K562 (cell line): ENCODE measurements around the gene GPR4.

ENCODE experiments used
- FUS ChIP-seq: fragments of 200-400 bp; formaldehyde crosslinking; optimal IDR thresholded peaks from 2 replicates; pipeline ENCODE3; 2017; ENCODE audit warnings: low read depth, low read length
- JUN ChIP-seq, 2 experiments: sonication (generic) in 1 of 2; formaldehyde crosslinking in 1 of 2; IDR thresholded peaks; 2 replicates each; pipeline versions ENCODE4 v1.6.1 to v1.8.0; 2012 to 2022; ENCODE audit warnings: borderline replicate concordance in 2 of 2, mild to moderate bottlenecking in 2 of 2, improper control_type of control experiment in 1 of 2, low read depth in 1 of 2, low read length in 1 of 2, missing genetic modification reagents in 1 of 2
- MAFK ChIP-seq: IDR thresholded peaks from 2 replicates; pipeline ENCODE4 v1.6.1; 2011; ENCODE audit warnings: low read length, improper control_type of control experiment
- SLC30A9 ChIP-seq: fragments of 250-450 bp; sonication (Bioruptor Pico); IDR thresholded peaks from 2 replicates; pipeline ENCODE4 v1.8.0; 2022; ENCODE audit warnings: mild to moderate bottlenecking, moderate library complexity
- SMARCE1 ChIP-seq: fragments of 450-650 bp; IDR thresholded peaks from 2 replicates; pipeline ENCODE4 v1.7.1; 2016; ENCODE audit warnings: mild to moderate bottlenecking
- SREBF1 ChIP-seq: fragments of 150-350 bp; IDR thresholded peaks from 2 replicates; pipeline ENCODE4 v1.6.1; 2014; ENCODE audit warnings: antibody characterized with exemption, low read depth, low read length, borderline replicate concordance
- ZSCAN29 ChIP-seq: fragments of 450-650 bp; IDR thresholded peaks from 2 replicates; pipeline ENCODE4 v1.6.1; 2017
- TF ChIP-seq, protein P1 (sequence below), 3 experiments: IDR thresholded peaks in 2 of 3; conservative IDR thresholded peaks in 1 of 3; 2 replicates each; pipeline ENCODE4 v1.5.1; 2011 to 2012; ENCODE audit warnings: low read length in 3 of 3, mild to moderate bottlenecking in 3 of 3, control low read depth in 2 of 3, improper control_type of control experiment in 1 of 3, inconsistent platforms in 1 of 3, low read depth in 1 of 3, mixed read lengths in 1 of 3, moderate library complexity in 1 of 3; ENCODE audit not compliant: insufficient read depth in 2 of 3
- TF ChIP-seq, protein P2 (sequence below): fragments of 250-450 bp; sonication (Bioruptor Pico); IDR thresholded peaks from 2 replicates; pipeline ENCODE4 v1.5.0; 2020; ENCODE audit warnings: mild to moderate bottlenecking, borderline replicate concordance
- TF ChIP-seq, protein P3 (sequence below), 2 experiments: fragments of 200-800 bp in 1 of 2; sonication (Bioruptor generic) in 1 of 2; sonication (generic) in 1 of 2; formaldehyde crosslinking in 1 of 2; IDR thresholded peaks in 1 of 2; conservative IDR thresholded peaks in 1 of 2; 2 replicates each; pipeline versions ENCODE4 v1.5.0 to v1.6.1; 2016 to 2020; ENCODE audit warnings: missing compliant biosample characterization in 1 of 2, missing genetic modification characterization in 1 of 2, missing genetic modification reagents in 1 of 2

DNA sequence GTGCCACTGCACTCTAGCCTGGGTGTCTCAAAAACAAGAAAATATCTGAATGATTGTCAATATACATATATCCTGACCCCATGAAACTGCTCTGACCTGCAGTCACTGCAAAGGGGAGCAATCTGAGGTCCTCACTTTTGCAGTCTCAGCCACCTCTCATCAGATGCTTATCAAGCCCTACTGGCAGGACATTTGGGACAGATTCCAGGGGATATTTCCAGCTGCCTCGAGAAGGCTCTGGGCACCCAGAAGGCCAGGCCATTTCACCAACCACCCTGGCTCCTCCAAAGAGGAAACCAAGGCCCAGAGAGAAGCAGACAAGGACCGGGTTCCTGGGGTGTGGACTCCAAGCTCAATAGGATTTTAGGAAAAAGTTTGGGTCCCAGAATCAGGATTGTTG lies 34.9 kb upstream of the GPR4 start:
- TF ChIP-seq FUS (no peak), MAFK (no peak), ZSCAN29 (no peak), SLC30A9 (no peak), JUN (IDR thresholded peaks at IDR 0.05; ENCODE audit: borderline replicate concordance, low read depth, low read length) (no peak), JUN (CRISPR knock-in tag; IDR thresholded peaks at IDR 0.05; ENCODE audit: borderline replicate concordance) (no peak), SMARCE1 (no peak), SREBF1 (no peak)
- TF ChIP-seq, protein P1, sequence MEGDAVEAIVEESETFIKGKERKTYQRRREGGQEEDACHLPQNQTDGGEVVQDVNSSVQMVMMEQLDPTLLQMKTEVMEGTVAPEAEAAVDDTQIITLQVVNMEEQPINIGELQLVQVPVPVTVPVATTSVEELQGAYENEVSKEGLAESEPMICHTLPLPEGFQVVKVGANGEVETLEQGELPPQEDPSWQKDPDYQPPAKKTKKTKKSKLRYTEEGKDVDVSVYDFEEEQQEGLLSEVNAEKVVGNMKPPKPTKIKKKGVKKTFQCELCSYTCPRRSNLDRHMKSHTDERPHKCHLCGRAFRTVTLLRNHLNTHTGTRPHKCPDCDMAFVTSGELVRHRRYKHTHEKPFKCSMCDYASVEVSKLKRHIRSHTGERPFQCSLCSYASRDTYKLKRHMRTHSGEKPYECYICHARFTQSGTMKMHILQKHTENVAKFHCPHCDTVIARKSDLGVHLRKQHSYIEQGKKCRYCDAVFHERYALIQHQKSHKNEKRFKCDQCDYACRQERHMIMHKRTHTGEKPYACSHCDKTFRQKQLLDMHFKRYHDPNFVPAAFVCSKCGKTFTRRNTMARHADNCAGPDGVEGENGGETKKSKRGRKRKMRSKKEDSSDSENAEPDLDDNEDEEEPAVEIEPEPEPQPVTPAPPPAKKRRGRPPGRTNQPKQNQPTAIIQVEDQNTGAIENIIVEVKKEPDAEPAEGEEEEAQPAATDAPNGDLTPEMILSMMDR (IDR thresholded peaks at IDR 0.05 in 2 of 3, conservative IDR thresholded peaks at IDR 0.05 in 1 of 3; ENCODE audit: insufficient read depth in 2 of 3, low read depth in 1 of 3, low read length in 3 of 3): no peak
- TF ChIP-seq, protein P2, sequence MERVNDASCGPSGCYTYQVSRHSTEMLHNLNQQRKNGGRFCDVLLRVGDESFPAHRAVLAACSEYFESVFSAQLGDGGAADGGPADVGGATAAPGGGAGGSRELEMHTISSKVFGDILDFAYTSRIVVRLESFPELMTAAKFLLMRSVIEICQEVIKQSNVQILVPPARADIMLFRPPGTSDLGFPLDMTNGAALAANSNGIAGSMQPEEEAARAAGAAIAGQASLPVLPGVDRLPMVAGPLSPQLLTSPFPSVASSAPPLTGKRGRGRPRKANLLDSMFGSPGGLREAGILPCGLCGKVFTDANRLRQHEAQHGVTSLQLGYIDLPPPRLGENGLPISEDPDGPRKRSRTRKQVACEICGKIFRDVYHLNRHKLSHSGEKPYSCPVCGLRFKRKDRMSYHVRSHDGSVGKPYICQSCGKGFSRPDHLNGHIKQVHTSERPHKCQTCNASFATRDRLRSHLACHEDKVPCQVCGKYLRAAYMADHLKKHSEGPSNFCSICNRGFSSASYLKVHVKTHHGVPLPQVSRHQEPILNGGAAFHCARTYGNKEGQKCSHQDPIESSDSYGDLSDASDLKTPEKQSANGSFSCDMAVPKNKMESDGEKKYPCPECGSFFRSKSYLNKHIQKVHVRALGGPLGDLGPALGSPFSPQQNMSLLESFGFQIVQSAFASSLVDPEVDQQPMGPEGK (CRISPR knock-in tag): no peak
- TF ChIP-seq, protein P3, sequence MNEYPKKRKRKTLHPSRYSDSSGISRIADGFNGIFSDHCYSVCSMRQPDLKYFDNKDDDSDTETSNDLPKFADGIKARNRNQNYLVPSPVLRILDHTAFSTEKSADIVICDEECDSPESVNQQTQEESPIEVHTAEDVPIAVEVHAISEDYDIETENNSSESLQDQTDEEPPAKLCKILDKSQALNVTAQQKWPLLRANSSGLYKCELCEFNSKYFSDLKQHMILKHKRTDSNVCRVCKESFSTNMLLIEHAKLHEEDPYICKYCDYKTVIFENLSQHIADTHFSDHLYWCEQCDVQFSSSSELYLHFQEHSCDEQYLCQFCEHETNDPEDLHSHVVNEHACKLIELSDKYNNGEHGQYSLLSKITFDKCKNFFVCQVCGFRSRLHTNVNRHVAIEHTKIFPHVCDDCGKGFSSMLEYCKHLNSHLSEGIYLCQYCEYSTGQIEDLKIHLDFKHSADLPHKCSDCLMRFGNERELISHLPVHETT (CRISPR knock-in tag; conservative IDR thresholded peaks at IDR 0.05 in 1 of 2, IDR thresholded peaks at IDR 0.05 in 1 of 2): no peak
